Testis (tissue), 2 donors: ENCODE results near the gene SLC37A1.

Experiments used
- CTCF ChIP-seq, 3 experiments: fragments of 450-650 bp in 2 of 3; fragments of 200-600 bp in 1 of 3; sonication (generic) in 1 of 3; IDR thresholded peaks; one replicate each; pipeline ENCODE4 v1.5.1; 2016 to 2019; ENCODE audit warnings: antibody characterized with exemption in 3 of 3, mild to moderate bottlenecking in 2 of 3, moderate library complexity in 1 of 3
- POLR2A ChIP-seq: fragments of 450-650 bp; IDR thresholded peaks from one replicate; pipeline ENCODE4 v1.6.1; 2017; ENCODE audit warnings: antibody characterized with exemption, mild to moderate bottlenecking, moderate library complexity

- no peak for TF ChIP-seq CTCF (IDR thresholded peaks at IDR 0.05)
- no peak for TF ChIP-seq POLR2A
Observed at GRCh38 chr21:42615924-42616323, 102.3 kb downstream of the SLC37A1 start.
